ENCODE measurements around the gene MAPK8IP2. TPM values are rescaled to one million over a fixed set of nuclear protein-coding genes. Genes with fewer than 3 reads are reported as not detected.

The MAPK8IP2 gene
- total and polyA plus RNA-seq, 10 of the 15 experiments (the other 5 are each of a cell fraction or from before 2014, with no cell fraction given): 0.01 to 0.13 (median 0.06) TPM; not detected in 4

GRCh38 chr22:50600967-50601668 lies 525 bp downstream of the MAPK8IP2 start (continued):
- TF ChIP-seq ELK1 (IDR thresholded peaks at IDR 0.05; ENCODE audit: low read depth, low read length): no peak
- TF ChIP-seq SMC3 (IDR thresholded peaks at IDR 0.05; ENCODE audit: borderline replicate concordance, low read length): no peak

- CTCF ChIA-PET: no interaction called here
- in situ Hi-C loops (cut with MboI): no loop called here
- H3K4me3 ChIP-seq: no peak overlapping the region
- no TSS peak for BruUV-seq (replicated peaks)
- 37% methylated on average over 12 of the region's 12 CpGs for WGBS (ENCODE audit: insufficient coverage, insufficient replicate concordance, low lambda C conversion rate, missing lambda C conversion rate)
- RAD21 ChIA-PET (ENCODE audit: unreplicated experiment): interaction anchor here (1.0 kb wide), 1 partner anchor 20 kb away, joined by 3 read pairs; no protein-coding TSS in a partner anchor
- H3K36me3 ChIP-seq (ENCODE audit: control insufficient read depth in 2 of 2, insufficient read depth in 2 of 2, low read length in 1 of 2): no peaks in the 10 kb centered on the region
- H3K9me3 ChIP-seq (replicated peaks; ENCODE audit: control insufficient read depth, insufficient read depth, low read length): no peaks in the 10 kb centered on the region
- no peaks in the 10 kb centered on the region for H4K20me1 ChIP-seq (ENCODE audit: control insufficient read depth, insufficient read depth)
- no peaks in the 10 kb centered on the region for H3K4me1 ChIP-seq (ENCODE audit: control insufficient read depth, insufficient read depth, low read length)
- SMC1A ChIA-PET (ENCODE audit: uncharacterized antibody, unreplicated experiment): no interaction called here
- intact Hi-C loops (cut with micrococcal nuclease; ENCODE audit: unreplicated experiment): no loop called here
- POLR2A ChIA-PET: interaction anchor here (0.6 kb wide), 1 partner anchor 67 kb away, joined by 7 read pairs; no protein-coding TSS in a partner anchor
- H2AFZ ChIP-seq (ENCODE audit: control insufficient read depth, low read depth, low read length): no peak overlapping the region
- no peak overlapping the region for H3K27ac ChIP-seq (ENCODE audit: control insufficient read depth, insufficient read depth)
- H3K4me2 ChIP-seq (ENCODE audit: control insufficient read depth, insufficient read depth): no peak overlapping the region
- ATAC-seq: no peak
- FAIRE-seq: no peak
- no peak overlapping the region for H3K9ac ChIP-seq (ENCODE audit: control insufficient read depth, insufficient read depth, low read length)
- peaks cover 5 to 6% of the 10 kb centered on the region in 2 experiments; a peak in 3 of 4 replicates for H3K27me3 ChIP-seq (replicated peaks in 1 of 2; ENCODE audit: control insufficient read depth in 2 of 2, insufficient read depth in 2 of 2, low read length in 1 of 2)
- no peak for DNase-seq (ENCODE audit: low read depth, low spot score)
- H3K79me2 ChIP-seq (ENCODE audit: control insufficient read depth, insufficient read depth, low read length): no peaks in the 10 kb centered on the region
- TF ChIP-seq SIX5 (IDR thresholded peaks at IDR 0.05; ENCODE audit: low read depth, low read length, severe bottlenecking) (no peak), BRCA1 (IDR thresholded peaks at IDR 0.05; ENCODE audit: low read depth, low read length) (no peak), REST (IDR thresholded peaks at IDR 0.05; ENCODE audit: low read depth, low read length) (no peak), BACH1 (IDR thresholded peaks at IDR 0.05; ENCODE audit: borderline replicate concordance) (no peak), SREBF1 (IDR thresholded peaks at IDR 0.05; ENCODE audit: low read length) (no peak), MYC (IDR thresholded peaks at IDR 0.05; ENCODE audit: insufficient read depth, insufficient read length, insufficient replicate concordance, low read length, severe bottlenecking) (no peak), NR2F1 (conservative IDR thresholded peaks at IDR 0.05) (no peak), ZBTB11 (CRISPR knock-in tag; IDR thresholded peaks at IDR 0.05) (no peak), RUNX3 (IDR thresholded peaks at IDR 0.05; ENCODE audit: low read length) (no peak), USF2 (IDR thresholded peaks at IDR 0.05; ENCODE audit: borderline replicate concordance, low read depth, low read length) (no peak)
These were observed 1.2 kb downstream of the MAPK8IP2 start for GRCh38 chr22:50601669-50602337.
